GM20000 (cell line): ENCODE results near the gene GLRA1.

Experiments used
- DNase-seq: peaks from one replicate; pipeline ENCODE4 v3.0.0; 2012; ENCODE audit warnings: low spot score
- TF ChIP-seq, protein P1 (sequence below): IDR thresholded peaks from 2 replicates; pipeline ENCODE4 v1.5.1; 2012; ENCODE audit warnings: mild to moderate bottlenecking, control low read depth; ENCODE audit errors: extremely low read depth, missing control alignments

Gene GLRA1

DNA sequence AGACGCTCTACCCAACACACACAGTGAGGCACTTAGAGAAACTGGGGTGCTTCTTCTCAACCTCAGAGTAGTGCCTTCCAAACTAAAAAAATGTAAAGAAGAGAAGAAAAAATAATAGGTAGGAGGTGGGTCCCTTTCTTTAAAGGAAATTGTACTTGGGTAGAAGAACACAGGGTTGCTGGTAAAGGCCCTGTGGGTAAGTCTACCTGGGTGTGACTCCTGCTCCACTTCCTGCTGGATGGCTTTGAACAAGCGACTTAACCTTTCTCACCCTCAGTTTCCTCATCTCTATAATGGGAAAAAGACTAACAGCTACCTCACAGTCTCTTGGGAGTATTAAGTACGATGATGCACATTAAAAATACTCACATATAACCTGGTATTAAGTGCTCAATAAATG is 32.1 kb upstream of the GLRA1 start:
- DNase-seq, result no peak
- TF ChIP-seq, protein P1, sequence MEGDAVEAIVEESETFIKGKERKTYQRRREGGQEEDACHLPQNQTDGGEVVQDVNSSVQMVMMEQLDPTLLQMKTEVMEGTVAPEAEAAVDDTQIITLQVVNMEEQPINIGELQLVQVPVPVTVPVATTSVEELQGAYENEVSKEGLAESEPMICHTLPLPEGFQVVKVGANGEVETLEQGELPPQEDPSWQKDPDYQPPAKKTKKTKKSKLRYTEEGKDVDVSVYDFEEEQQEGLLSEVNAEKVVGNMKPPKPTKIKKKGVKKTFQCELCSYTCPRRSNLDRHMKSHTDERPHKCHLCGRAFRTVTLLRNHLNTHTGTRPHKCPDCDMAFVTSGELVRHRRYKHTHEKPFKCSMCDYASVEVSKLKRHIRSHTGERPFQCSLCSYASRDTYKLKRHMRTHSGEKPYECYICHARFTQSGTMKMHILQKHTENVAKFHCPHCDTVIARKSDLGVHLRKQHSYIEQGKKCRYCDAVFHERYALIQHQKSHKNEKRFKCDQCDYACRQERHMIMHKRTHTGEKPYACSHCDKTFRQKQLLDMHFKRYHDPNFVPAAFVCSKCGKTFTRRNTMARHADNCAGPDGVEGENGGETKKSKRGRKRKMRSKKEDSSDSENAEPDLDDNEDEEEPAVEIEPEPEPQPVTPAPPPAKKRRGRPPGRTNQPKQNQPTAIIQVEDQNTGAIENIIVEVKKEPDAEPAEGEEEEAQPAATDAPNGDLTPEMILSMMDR, result no peak

DNA sequence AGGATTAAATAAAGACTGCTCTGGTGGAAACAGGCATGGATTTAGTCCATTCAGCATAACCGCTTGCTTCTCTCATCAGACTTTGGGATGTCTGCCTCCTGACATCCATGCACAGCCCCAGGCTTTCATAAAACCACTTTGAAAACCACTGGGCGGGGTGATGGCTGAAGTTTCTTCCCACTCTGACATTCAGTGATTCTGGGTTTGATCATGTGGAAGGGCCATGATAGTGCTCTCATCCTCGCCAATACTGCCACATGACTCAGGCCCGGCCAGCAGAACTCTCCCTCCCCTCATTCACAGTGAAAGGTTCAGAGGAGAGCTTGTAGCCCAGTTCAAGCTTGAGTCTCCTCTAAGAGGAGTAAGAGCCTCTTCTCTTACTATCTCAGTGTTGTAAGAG is 29.6 kb upstream of the GLRA1 start:
- TF ChIP-seq, protein P1, result no peak
- DNase-seq, result no peak

DNA sequence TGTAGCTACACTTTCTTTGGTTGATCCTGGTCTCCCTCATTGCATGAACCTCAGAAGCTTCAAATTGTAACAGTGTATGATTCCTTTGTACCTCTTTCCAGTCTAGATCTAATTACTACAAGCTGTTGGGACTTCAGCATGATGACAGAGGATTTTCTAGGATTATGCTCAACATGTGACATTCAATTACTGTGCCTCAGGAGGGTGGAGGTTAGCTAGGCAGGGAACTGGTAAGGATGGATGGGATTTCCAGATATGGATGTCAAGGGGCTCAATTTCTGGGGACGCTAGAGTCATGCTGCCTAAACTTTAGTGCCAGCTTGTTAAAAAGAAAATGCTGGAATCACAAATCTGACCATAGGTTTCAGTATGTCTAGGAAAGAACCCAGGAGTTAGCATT is 29.2 kb upstream of the GLRA1 start:
- TF ChIP-seq, protein P1, result no peak
- DNase-seq, result no peak

DNA sequence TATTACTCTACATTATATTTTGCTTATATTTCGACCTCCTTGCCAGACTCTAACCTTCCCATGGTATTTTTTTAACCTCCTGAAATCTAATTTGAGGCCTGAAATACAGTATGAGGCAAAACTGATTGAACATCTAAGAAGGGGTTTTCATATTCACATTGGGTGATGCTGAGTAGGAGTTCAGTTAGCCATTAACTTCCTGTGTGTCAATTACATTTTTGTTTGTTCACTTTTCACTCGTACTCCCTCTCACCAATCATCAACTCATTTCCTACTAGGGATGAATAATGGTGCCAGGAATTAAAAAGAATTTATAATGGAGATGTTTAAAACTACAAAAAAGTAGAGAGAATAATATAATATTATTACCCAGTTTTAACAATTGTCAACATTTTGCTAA is 27.6 kb upstream of the GLRA1 start:
- TF ChIP-seq, protein P1, result no peak
- DNase-seq, result no peak

DNA sequence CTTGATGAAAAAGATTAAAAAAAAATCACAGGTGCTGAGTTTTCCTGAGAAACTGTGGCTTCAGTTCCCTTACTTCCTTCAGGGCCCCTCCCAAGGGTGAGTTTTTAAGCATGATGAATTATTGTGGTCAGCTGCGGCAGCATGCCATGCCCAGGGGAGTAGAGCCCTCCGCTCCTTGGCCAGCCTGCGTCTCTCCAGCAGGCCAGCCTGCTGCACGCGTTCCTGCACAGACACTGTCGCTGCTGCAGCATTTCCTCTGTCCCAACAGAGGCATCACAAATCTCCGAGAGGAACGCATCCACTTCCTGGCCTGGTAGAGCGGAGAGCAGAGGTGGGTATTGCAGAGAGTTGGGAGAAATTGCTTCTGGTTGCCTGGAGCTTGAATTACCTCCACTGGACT is 26.1 kb upstream of the GLRA1 start:
- DNase-seq, result no peak
- TF ChIP-seq, protein P1, result no peak

DNA sequence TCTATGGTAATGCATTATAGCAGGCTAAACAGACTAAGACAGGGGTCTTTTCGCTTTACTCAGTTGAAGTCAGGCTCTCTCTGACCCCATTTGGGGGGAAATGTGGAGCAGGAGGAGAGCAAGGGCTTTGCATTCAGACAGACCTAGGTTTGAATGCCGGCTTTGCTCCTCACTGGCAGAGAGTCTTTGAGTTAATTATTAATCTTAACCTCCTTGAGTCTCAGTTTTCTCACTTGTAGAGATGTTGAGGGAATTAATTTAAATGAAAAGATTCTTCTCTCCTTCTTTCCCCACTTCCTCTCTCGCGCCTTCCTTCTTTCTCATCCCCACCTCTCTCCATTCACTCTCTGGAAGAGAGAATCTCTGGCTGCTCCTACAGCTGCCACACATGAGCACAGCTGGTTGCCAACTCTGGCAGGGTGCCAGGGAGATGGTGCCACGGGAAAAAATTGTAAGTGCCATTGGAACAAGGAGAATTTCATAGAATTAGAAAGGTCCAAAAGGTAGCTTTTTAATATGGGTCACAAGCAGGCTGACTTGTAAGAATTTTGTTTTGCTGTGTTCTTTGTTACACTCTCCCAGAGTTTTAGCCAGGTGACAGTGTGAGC is 25.2 kb upstream of the GLRA1 start:
- TF ChIP-seq, protein P1, result no peak
- DNase-seq, result no peak

DNA sequence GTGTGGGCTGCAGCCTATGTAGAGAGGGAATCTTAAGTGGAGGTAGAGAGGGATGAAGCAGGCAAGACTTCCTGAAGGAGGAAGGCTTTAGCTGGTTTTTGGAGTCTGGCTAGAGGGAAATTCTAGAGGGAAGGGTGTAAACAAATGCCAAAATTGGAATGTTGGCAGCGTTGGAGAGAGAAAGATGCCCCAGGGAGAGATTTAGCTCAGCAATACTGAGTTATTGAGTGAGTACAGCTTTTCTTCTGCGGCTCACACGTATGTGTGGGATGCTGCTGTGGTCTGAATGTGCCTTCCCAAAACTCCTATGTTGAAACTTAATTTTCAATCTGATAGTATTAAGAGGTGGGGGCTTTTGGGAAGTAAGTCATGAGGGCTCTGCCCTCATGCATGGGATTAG is 24.5 kb upstream of the GLRA1 start:
- no peak for DNase-seq
- TF ChIP-seq, protein P1, result no peak
